GM21717 (cell line): ENCODE data around the gene ZDHHC11B.
"Not testable (repeated sequence)": the region's sequence is repeated elsewhere in the genome, so short reads cannot be mapped to it uniquely, and the experiment has no call there.

Source experiments
- ATAC-seq: cut with Tn5 transposase; IDR thresholded peaks from one replicate; pipeline ENCODE4 v1.9.1; 2021; ENCODE audit warnings: mild to moderate bottlenecking, moderate library complexity; ENCODE audit not compliant: unreplicated experiment

The ZDHHC11B gene

DNA sequence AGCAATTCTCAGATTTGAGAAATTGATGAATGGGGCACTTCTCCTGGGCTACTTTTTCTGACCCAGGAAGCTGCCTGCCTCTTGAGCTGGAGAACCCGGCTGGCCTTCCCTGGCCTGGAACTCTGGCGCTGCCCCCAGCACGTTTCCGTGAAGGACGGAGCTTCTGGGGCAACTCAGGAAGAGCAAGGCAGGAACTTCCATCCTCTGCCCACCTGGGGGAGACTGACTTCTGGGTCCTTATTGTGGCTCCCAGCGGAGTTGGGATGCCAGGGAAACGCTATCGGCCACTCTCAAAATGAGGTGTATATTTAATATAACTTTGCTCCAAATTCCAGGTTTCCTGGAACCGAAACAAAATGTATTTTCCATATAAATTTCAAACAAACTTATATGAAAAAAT lies 57.4 kb downstream of the ZDHHC11B start:
- ATAC-seq = not testable (repeated sequence)

- ATAC-seq = not testable (repeated sequence)
These were observed 60.7 kb downstream of the ZDHHC11B start for GRCh38 chr5:723865-724264.

- not testable (repeated sequence) for ATAC-seq
These were observed 61.2 kb downstream of the ZDHHC11B start for GRCh38 chr5:723309-723708.

GRCh38 chr5:719379-719778 lies 65.2 kb downstream of the ZDHHC11B start:
- not testable (repeated sequence) for ATAC-seq

GRCh38 chr5:717143-717542 lies 67.4 kb downstream of the ZDHHC11B start:
- ATAC-seq = no peak

GRCh38 chr5:716740-717139 lies 67.8 kb downstream of the ZDHHC11B start:
- not testable (repeated sequence) for ATAC-seq

GRCh38 chr5:715636-716035 lies 68.9 kb downstream of the ZDHHC11B start:
- not testable (repeated sequence) for ATAC-seq

DNA sequence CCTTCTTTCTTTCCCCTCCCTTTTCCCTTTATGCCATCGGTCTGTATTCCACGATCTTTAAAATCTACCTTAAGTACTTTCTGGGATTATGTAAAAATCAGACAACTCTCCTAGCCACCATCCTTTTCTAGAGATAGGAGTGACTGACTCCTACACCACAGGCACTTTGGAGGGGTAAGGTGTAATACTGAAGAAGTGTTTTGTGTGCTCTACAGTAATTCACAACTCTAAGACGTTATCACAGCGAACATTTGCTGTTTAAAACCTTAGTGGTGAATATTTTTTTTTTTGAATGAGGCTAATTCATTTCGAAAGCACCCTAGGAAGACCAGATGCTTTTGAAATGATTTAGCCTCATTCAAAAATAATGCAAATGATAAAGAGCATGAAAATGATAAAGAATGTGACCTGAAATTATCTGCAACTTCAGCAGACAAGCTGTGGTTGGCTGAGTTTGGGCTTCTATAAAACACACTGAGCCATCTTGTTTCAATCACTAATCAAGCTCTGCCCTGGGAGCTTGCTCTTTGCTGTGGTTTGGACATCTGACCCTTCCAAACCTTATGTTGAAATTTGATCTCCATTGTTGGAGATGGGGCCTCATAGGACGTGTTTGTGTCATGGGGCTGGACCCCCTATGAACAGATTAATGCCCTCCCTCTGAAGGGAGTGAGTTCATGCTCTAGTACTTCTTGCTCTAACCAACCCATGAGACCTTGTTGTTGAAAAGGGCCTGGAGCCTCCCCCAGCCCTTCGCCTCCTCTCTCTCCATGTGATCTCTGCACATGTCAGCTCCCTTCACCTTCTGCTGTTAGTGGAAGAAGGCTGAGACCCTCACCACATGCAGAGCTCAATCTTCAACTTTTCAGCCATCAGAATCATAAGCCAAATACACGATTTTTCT lies 70.1 kb downstream of the ZDHHC11B start:
- ATAC-seq = not testable (repeated sequence)

DNA sequence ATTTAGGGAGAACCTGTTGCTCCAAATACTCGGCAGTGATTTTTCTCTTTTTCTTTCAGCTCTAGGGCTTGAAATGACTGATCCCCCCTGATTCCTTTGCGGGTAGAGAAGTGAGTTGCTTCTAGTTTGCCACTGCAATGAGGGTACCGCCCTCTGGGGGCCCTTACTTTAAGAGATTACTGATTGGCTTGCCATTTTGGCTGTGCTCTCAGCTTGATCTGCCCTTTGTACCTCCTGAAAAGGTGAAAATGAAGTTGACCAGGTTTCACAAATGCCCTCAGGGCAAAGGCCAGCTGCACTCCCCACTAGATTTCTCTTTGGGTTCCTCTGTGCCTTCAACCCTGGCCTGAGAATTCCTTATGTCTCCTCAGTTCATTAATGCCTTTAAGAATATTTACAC lies 70.8 kb downstream of the ZDHHC11B start:
- not testable (repeated sequence) for ATAC-seq

GRCh38 chr5:708848-709517 lies 75.5 kb downstream of the ZDHHC11B start:
- not testable (repeated sequence) for ATAC-seq

DNA sequence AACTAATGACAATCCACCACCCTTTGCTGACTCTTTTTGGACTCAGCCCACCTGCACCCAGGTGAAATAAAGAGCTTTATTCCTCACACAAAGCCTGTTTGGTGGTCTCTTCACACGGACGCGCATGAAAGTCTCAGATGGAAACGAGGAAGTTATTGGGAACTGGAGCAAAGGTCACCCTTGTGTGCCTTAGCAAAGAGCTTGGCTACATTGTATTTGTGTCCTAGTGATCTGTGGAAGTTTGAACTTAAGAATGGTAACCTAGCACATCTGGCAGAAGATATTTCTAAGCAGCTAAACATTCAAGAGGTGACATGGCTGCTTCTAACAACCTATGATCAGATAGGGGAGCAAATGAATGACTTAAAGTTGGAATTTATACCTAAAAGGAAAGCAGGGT lies 76.2 kb downstream of the ZDHHC11B start:
- ATAC-seq = not testable (repeated sequence)

DNA sequence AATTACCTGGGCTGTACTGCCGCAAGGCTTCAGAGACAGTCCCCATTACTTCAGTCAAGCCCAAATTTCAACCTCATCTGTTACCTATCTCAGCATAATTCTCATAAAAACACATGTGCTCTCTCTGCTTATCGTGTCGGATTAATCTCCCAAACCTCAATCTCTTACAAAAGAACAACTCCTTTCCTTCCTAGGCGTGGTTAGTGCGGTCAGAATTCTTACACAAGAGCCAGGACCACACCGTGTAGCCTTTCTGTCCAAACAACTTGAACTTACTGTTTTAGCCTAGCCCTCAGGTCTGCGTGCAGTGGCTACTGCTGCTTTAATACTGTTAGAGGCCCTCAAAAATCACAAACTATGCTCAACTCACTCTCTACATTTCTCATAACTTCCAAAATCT lies 78.4 kb downstream of the ZDHHC11B start:
- not testable (repeated sequence) for ATAC-seq

GRCh38 chr5:696753-697702 lies 87.5 kb downstream of the ZDHHC11B start:
- not testable (repeated sequence) for ATAC-seq

GRCh38 chr5:696191-696590 lies 88.3 kb downstream of the ZDHHC11B start:
- not testable (repeated sequence) for ATAC-seq

DNA sequence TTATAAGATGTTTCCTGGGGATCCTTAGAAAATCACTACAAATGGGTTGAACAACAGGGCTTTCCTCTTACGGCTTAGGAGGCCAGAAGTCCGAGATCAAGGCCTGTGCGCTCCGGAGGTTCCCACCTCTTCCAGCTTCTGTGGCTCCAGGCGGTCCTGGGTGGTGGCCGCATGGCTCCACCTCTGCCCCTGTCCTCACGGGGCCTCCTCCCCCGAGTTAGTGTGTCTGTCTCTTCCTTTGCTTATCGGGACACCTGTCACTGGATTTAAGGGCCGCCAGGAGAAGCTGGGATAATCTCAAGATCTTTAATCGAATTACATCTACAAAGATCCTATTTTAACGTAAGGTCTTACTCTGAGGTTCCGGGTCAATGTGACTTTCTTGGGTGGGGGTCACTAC lies 89.1 kb downstream of the ZDHHC11B start:
- ATAC-seq = not testable (repeated sequence)

DNA sequence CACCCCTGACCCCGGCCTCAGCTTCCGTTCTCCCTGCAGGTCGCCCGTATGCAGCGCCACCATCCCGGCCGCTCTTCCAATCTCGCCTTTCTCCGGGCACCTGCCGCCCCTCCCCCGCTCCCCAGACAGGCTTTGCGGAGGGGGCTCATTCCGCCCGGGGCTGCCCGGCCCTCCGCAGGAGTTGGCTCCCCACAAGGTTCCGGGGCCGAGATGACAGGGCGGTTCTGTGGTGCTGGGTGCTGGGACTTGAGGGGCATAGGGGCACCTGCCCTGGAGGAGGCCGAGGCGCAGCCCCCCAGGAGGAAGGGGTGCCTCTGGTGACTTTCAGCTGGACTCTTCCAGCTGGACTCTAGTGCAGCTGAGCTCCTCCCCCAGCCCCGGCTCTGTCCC lies 90.5 kb downstream of the ZDHHC11B start:
- not testable (repeated sequence) for ATAC-seq

DNA sequence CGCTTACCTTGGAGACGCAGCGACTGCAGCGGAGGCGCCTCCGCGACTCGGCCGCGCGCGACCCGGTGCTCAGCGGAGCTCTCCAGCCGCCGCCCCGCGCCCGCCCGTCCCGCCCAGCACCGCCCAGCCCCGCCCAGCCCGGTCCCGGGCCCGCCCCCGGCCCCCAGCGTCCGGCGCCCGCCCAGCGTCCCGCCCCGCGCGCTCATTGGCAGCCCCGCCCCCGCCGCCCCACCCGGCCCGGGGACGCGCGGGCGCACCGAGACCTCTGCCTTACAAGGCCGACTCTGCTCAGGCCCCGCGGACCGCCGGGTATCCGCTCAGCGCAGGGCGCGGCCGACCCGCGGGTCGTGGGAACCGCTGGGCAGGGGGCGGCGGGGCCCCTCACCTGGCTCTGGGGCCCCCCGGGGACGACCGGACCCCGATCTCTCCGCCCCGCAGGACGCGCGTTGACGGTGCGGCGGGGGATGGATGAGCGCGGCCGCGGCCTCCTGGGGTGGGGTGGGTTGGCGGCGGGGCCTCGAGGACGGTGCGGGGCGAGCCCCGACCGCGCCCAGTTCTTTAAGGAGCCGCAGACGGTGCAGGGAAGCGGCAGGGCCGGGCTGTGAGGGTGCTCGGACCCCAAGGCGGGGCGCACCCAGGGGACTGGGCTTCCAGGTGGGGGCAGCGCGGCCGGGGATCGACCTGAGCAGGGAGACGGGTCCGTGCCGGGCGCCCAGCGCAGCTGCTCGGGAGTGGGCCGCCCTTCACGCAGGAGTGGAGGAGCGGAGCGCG lies 91.1 kb downstream of the ZDHHC11B start, which contains the start of gene TPPP:
TPPP (minus strand) TSS at position 82 of the 771 bp plus-strand sequence. CDS start 15,292 bp downstream, outside the sequence.
- ATAC-seq = peak; percentile 60

DNA sequence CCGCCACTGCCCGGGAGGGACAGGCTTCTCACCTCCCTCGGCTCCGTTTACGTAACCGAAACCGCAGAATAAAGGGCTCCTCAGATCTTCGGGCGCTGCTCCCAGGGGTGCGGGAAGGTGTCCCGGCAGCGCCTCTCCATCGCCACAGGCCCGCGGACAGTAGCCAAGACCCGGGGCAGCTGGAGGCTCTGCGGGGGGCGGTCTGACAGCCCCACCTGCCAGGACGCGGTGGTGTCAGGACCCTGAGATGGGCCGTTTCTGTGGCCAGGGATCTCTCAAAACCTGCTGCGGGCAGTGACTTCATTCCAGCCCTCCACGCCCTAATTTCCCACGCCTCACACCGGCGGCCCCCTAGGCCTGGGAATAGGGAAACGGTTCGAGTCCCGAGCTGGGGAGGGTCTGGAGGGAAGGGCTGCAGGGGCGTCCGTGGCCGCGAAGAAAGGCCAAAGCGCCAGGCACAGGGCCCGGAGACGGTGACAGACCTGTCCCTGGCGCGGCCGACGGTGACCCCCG lies 91.9 kb downstream of the ZDHHC11B start:
- peak; percentile 11 for ATAC-seq

DNA sequence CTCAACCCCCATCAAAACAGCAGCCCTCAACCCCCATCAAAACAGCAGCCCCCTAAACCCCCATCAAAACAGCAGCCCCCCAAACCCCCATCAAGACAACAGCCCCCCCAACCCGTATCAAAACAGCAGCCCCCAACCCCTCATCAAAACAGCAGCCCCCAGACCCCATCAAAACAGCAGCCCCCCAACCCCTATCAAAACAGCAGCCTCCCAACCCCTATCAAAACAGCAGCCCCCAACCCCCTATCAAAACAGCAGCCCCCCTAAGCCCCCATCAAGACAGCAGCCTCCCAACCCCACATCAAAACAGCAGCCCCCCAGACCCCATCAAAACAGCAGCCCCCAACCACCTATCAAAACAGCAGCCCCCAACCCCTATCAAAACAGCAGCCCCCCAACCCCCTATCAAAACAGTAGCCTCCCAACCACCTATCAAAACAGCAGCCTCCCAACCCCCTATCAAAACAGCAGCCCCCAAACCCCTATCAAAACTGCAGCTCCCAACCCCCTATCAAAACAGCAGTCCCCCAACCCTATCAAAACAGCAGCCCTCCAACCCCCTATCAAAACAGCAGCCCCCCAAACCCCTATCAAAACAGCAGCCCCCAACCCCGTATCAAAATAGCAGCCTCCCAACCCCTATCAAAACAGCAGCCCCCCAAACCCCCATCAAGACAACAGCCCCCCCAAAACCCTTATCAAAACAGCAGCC lies 92.6 kb downstream of the ZDHHC11B start:
- ATAC-seq = no peak
